ENCODE data around the gene WDR93. TPM values are rescaled to one million over a fixed set of nuclear protein-coding genes. Genes with fewer than 3 reads are reported as not detected.

WDR93 gene
- total and polyA plus RNA-seq, 12 donors, result 0.14 to 0.43 (median 0.36) TPM; not detected in 4

Small RNAs within 50 kb of the gene (small RNA-seq; reads per million reads assigned to genes)
- gene RNU6-132P, result 0 reads per million in 2 donors

Other genes starting within 250 kb of the WDR93 start
- 1 to 10 TPM in 4 of 9 donors, under 1 TPM in 3, not detected in 2; 0.33 to 3.2 (median 1.1) TPM for gene RHCG, start 194.2 kb upstream of the WDR93 start, total RNA-seq
- gene RHCG, start 194.2 kb upstream of the WDR93 start, polyA plus RNA-seq, result 1 to 10 TPM in 2 of 3 donors, under 1 TPM in 1; 0.72 to 4.1 (median 3.2) TPM
- gene TICRR, start 115.3 kb upstream of the WDR93 start, total RNA-seq, result 1 to 10 TPM in 1 of 9 donors, under 1 TPM in 7, not detected in 1; 0.12 to 2.4 (median 0.22) TPM
- under 1 TPM; 0.10 to 0.24 (median 0.16) TPM for gene TICRR, start 115.3 kb upstream of the WDR93 start, polyA plus RNA-seq
- 1 to 10 TPM; 2.2 to 6.6 (median 5.6) TPM for gene KIF7, start 35.3 kb upstream of the WDR93 start, total RNA-seq
- gene KIF7, start 35.3 kb upstream of the WDR93 start, polyA plus RNA-seq, result 1 to 10 TPM; 1.6 to 8.2 (median 5.0) TPM
- gene PLIN1, start 11.4 kb upstream of the WDR93 start, total RNA-seq, result 10 to 100 TPM in 3 of 9 donors, 1 to 10 TPM in 5, under 1 TPM in 1; 0.11 to 21.3 (median 5.3) TPM
- gene PLIN1, start 11.4 kb upstream of the WDR93 start, polyA plus RNA-seq, result 100 to 1,000 TPM in 1 of 3 donors, 1 to 10 TPM in 2; 2.4 to 199 (median 7.4) TPM
- 10 to 100 TPM in 6 of 9 donors, 1 to 10 TPM in 3; 7.7 to 23.2 (median 14.7) TPM for gene PEX11A, start 57 bp upstream of the WDR93 start, total RNA-seq
- gene PEX11A, start 57 bp upstream of the WDR93 start, polyA plus RNA-seq, result 10 to 100 TPM in 1 of 3 donors, 1 to 10 TPM in 2; 5.4 to 22.3 (median 6.7) TPM
- 1 to 10 TPM; 2.8 to 8.1 (median 5.3) TPM for gene MESP1, start 60.4 kb downstream of the WDR93 start, total RNA-seq
- 10 to 100 TPM in 1 of 3 donors, 1 to 10 TPM in 1, under 1 TPM in 1; 0.46 to 11.7 (median 4.3) TPM for gene MESP1, start 60.4 kb downstream of the WDR93 start, polyA plus RNA-seq
- 1 to 10 TPM in 1 of 9 donors, under 1 TPM in 5, not detected in 3; 0.34 to 1.7 (median 0.64) TPM for gene MESP2, start 85.5 kb downstream of the WDR93 start, total RNA-seq
- under 1 TPM; 0.37 to 0.57 (median 0.40) TPM for gene MESP2, start 85.5 kb downstream of the WDR93 start, polyA plus RNA-seq
- 10 to 100 TPM in 5 of 9 donors, 1 to 10 TPM in 4; 2.8 to 26.7 (median 14.1) TPM for gene ANPEP, start 124.0 kb downstream of the WDR93 start, total RNA-seq
- 10 to 100 TPM in 2 of 3 donors, 1 to 10 TPM in 1; 5.5 to 35.8 (median 17.5) TPM for gene ANPEP, start 124.0 kb downstream of the WDR93 start, polyA plus RNA-seq
- 100 to 1,000 TPM in 1 of 9 donors, 10 to 100 TPM in 8; 45.0 to 110 (median 64.7) TPM for gene AP3S2, start 203.2 kb downstream of the WDR93 start, total RNA-seq
- gene AP3S2, start 203.2 kb downstream of the WDR93 start, polyA plus RNA-seq, result 10 to 100 TPM; 10.8 to 63.2 (median 18.7) TPM
- 10 to 100 TPM in 6 of 9 donors, 1 to 10 TPM in 3; 5.6 to 18.2 (median 12.3) TPM for gene ARPIN, start 222.1 kb downstream of the WDR93 start, total RNA-seq
- gene ARPIN, start 222.1 kb downstream of the WDR93 start, polyA plus RNA-seq, result 1 to 10 TPM; 5.6 to 7.5 (median 5.6) TPM

Data from adrenal gland (tissue), 12 donors.